GM21526 (cell line): ENCODE data around the gene RSPH4A.
"Not testable (repeated sequence)": the region's sequence is repeated elsewhere in the genome, so short reads cannot be mapped to it uniquely, and the experiment has no call there.

Experiments
- ATAC-seq: cut with Tn5 transposase; IDR thresholded peaks from one replicate; pipeline ENCODE4 v1.9.1; 2021; ENCODE audit warnings: moderate library complexity; ENCODE audit not compliant: unreplicated experiment, low FRiP score

The RSPH4A gene

DNA sequence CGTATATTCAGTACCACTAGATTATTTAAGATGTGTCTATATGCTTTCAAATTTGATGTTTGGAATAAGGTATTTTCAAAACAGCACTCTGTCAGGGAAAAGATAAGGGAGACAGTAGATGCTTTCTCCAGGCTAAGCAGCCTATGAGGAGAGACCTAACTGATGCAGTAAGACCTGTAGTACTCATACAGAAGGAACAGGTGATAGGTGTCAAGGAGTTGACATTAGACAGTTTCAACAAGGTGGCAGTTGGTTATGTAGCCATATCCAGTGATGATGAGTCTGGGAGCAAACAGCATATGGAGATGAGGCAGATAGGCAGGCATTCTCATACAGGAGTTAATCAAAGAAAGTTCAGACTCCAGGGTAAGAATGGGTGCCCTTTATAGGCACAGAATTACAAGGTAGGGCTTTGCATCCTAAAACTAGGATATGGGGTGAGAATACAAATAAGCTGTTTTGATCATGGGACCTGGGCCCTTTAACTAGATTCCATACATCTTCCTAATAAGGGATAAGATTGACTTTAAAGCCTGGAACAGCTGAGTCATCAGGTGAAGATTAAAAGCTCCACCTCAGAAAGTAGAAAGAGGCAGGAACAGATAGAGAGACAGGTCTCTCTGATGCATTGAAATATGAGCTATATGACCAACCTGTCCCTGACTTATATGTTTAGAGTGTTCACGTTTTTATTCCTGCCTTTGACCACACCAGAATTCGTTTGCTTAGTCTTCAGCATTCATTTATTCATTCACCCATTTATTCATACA, 7.9 kb downstream of the RSPH4A start:
- no peak for ATAC-seq

DNA sequence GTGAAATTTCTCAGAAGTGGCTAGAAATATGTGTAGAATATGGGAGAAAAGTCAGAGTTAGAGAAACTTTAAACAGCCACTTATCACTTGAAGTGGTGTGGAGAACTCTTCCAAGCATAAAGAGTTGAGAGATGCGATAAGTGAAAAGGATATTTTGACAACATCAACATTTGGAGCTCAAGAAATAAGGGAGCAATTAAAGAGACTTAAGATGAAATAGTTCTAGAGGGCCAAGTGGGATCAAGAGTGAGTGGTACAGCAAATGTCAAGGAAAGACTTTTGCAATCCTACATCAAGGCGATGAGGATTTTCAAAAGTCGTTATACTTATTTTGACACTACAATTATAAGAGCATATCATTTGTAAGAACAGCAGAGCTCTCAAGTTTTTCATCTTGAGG, 9.6 kb downstream of the RSPH4A start:
- ATAC-seq: no peak

DNA sequence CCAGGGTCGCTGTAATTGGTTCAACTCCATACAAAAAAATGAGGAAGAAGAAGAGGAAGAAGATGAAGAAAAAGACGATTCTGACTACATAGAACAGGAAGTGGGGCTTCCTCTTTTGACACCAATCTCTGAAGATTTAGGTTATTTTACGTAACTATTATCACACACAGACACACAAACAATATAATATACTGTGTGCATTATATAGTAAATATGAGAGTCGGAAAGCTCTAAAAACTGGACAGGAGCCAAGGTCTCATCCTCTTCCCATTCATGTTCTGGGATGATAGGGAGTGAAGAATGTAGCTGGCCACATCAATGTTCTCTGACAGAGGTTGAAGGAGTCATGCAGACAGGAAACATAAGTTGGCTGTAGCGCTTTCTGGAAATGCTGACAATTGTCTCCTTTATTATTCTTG, 13.3 kb downstream of the RSPH4A start:
- ATAC-seq: no peak

DNA sequence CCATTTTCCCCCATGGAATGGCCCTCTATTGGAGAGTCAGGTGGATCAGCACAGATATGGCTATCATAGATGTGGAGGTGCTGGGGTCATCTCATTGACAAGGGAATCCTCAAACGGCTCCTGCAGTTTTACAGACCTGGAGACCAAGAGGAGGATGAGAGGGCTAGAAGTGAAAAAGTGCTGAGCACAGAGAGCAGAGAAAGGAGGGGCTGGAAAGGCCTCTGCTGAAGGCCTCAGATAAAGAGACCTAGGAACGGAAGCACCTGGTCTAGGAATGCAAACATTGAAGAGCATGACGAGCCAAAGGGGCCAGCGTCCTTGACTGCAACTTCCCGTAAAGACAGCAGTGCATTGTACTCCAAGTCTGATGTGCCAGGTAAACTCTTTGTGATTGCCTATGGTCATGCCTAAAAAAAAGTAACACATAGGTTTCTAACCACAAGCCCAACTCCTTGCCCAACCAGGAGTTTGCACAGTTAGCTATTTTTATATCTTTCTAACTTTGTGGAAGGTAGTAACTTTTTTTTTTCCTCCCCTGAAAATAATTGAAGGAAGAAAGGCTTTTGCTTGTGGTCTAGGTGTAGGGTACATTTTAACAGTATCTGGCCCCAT, 15.2 kb downstream of the RSPH4A start:
- ATAC-seq: no peak

DNA sequence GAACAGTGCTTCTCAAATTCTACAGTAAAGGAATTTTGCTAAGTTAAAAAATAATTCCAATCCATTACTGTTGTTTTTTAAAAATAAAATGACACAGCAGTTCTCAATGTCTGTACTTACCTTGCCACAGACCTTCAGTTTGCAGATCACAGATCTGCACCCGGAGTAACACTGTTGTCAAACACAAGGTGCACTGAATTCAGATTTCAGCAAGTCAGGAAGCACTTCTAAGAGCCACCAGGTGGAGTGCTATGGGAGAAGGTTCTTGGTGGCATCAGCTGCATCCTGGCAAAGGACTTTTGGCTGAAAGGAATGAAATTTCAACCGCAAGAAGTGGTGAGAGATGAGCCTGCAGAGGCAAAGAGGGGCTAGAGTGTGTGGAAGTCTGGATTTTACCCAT, 17.4 kb downstream of the RSPH4A start:
- ATAC-seq: no peak

DNA sequence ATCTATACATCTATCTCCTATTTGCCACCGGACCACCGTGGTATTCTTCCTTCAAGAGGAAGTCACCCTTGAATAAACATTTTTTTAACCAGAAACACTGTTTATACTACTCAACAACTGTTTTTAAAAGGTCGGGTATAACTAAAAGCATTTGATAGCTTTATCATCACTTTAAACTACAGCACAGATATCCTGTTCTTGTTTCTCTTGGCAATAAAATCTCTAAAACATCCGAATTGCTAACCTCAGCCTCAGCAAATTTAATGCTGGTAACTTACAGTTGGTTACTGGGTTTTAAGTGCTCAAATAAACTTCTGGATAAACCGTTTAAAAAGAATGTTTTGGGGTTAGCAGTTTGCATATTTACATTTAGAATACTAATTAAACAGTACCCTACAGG, 31.9 kb downstream of the RSPH4A start:
- no peak for ATAC-seq

DNA sequence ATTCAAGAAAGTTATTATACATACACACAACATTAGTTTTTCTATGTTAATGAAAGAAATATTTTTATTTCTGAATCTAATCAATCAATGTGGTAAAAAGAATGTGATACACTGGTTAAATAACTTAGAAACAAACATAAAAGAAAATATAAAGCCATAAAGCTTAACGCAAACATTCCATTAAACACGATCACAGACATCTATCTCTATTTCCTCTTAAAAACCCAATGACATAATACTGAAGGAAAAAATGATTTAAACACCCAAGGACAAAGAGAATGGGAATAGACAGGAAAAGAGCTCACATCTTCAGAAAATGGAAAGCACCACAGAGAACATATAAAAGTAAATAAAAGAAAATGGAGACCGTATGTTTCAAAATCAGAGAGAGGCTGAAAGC, 32.9 kb downstream of the RSPH4A start:
- ATAC-seq: no peak

DNA sequence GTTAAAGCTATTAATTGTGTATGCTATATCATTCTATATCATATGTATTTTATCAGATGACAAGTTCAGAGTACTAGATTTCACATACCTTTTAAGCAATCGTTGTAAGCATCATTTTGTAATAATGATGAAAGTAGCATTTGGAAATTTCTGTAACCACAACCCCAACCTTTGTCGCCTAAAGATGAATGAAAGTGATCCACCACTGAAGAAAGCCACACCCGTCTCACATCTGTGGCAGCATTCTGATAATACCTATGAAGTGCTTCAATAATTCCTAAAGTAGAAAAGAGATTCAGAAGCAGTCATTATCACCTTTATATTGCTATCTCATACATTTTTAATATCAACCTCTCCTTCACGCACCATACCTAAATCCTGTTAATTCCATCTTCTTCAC, 35.6 kb downstream of the RSPH4A start:
- no peak for ATAC-seq

DNA sequence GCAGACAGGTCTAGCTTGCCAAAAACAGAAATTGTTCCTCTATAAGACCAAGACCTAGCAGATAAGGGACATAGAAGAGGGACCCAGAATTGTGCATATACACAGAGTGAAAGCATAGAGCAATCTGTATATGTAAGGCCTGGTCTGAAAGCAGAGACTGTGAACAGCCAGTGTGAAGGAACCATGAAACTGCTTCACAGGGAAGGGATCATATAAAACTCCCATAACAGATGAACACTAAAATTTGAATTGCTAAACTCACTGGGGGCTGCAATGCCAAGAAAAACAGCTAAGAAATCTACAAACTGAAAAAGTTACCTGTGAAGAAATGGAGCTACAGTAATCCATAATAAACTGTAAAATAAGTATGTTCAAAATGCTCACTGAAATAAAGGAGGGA, 45.3 kb downstream of the RSPH4A start:
- no peak for ATAC-seq

DNA sequence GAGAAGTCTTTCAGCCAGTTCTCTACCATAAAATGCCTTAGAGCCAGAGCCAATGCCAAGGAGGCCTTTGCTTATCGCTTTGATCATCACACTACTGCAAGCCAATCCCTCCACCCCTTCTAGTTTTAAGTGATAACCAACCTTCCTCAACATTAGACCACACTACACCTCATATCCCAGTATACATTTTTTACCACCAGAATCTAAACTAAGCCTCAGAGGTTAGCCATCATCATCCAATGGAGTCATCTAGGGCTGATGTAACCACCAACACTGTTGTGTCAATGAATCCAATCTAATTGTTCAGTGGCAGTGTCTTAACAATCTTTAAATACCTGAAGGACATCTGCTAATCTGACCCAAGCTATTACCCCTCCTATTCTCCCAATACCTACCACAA, 45.9 kb downstream of the RSPH4A start:
- no peak for ATAC-seq

DNA sequence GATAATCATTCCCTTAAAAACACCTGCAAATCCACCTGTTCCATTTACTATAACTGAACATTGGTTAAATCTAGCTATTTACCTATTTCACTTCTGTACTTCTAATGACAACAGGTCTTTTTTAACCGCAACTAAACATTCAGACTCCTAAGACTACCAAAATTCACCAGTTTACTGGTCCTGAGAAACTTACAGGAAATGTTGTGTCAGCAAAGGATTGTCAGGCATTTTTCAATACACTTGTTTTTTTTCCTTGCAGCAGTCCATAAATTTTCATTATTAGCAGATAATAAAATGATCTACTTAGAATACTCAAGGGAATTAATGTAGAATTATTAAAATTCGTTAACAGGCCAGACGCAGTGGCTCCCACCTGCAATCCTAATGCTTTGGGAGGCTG, 47.0 kb downstream of the RSPH4A start:
- ATAC-seq: no peak

DNA sequence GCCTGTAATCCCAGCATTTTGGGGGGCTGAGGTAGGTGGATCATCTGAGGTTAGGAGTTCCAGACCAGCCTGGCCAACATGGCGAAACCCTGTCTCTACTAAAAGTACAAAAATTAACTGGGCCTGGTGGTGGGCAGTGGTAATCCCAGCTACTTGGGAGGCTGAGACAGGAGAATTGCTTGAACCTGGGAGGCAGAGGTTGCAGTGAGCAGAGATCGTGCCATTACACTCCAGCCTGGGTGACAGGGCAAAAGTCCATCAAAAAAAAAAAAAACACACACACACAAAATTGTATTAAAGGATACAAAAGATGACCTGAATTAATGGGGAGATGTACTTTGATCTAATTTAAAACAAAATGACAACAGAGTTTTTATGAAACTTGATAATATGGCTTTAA, 47.9 kb downstream of the RSPH4A start:
- not testable (repeated sequence) for ATAC-seq

DNA sequence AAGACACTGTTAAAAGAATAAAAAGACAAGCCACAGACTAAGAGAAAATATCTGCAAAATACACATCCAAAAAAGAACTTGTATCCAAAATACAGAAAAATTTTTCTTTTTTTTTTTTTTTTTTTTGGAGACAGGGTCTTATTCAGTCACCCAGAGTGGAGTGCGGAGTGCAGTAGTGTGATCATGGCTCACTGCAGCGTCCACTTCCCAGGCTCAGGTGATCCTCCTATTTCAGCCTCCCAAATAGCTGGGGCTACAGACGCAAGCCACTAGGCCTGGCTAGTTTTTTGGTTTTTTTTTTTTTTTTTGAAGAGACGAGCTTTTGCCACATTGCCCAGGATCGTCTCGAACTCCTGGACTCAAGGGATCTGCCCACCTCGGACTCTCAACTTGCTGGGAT, 49.2 kb downstream of the RSPH4A start:
- no peak for ATAC-seq

DNA sequence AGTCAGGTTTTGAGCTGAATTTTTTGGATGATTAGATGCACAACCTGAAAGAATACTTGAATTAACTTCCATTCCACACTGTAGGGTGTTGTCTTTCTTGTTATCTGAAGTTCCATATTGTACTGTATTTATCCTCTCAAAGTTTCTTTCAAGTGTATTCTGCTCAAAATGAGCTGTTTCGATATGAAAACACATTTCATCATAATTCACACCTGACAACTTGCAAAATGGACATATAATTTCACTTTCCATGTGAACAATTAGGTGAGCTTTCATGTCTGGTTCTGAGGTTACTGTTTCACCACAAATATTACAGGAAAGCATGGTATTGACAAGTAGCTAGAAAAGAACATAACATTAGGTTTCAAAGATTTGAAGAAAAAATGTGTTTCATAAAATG, 50.6 kb downstream of the RSPH4A start:
- ATAC-seq: peak; percentile 45

DNA sequence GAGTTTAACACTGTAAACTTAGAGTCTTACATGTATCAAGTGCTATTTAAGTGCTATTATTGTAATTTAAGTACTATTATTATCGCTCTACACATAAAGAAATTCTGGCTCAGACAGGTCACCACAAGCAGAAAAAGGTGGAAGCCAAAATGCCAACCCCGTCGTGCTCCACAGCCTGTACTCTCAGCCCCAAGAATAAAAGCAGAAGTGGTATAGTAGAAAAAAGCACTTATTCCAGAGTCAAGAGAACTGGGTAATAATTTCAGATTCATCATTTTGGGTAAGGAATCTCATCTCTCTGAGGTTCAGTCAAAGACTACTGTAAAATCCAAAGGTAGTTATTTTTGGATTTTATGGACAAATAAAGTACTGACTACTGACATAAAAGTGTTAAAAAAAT, 51.3 kb downstream of the RSPH4A start:
- peak; percentile 32 for ATAC-seq

DNA sequence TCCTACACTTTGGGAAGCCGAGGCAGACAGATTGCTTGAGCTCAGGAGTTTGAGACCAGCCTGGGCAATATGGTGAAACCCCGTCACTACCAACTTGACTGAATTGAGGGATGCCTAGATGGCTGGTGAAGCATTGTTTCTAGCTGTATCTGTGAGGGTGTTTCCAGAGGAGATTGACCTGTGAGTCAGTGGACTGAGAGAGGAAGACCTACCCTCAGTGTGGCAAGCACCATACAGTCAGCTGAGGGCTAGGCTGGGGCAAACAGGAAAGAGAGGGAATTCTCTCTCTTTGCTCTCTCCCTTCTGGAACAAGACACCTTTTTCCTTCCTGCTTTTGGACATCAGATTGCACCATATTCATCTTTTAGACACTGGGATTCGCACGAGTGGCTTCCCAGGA, 56.0 kb downstream of the RSPH4A start:
- no peak for ATAC-seq

DNA sequence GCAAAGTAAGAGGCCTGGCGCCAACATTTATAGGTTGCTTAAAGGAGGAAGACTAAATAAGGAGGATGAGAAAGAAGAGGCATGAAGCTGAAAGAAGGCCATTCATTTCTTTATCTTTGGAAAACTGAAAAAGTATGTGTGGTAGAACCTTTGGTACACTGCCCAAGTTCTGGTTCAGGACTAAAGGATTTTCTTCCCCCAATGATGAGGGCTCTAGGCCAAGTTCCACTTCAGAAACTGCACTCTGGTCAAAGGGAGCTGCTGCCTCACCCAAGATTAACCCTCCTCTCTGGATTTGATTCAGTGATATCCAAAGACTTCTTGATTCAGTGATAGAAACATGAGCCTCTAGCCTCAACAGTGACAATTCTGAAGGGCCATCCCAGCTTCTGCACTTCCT, 59.7 kb downstream of the RSPH4A start:
- no peak for ATAC-seq

DNA sequence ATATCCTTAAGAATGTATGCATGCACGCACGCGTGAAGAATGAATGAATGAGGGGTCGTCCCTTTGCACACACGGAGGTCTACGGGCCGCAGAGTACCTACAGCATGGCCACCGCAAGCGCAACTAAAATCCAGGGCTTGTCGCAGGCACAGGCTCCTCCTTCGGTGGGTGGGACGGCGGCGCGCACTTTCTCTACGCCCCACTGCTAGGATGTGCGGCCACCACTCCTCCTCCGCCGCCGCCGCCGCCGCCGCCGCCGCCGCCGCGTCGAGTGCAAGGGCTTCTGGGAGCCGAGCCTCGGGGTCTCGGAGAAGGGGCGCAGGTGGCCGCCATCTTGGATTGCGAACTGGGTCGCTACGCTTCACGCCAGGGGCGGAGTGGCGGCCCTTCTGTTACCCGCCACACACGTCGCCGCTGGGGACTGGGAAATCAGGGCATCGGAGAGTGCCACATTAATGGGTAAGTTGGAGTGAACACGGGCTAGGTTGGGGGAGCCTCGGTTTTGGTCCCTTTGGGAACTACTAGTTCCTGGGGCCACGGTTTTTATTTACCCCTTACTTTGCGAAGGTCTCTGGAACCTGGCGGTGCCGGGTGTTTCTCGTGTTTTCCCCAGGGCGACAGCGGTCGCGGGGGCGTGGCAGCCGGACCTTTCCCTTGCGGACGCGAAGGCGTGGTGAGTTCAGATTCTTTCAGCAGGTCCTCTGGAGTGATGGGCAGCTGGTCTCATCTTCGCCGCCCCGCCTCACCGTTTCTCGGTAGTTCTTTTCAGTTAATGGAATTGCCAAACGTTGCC, 64.8 kb downstream of the RSPH4A start, which contains the start of gene KPNA5:
TSS of gene KPNA5 (plus strand) at position 332 of the 793 bp plus-strand sequence. CDS start at position 456, 124 bp downstream.
- peak; percentile 95 for ATAC-seq

DNA sequence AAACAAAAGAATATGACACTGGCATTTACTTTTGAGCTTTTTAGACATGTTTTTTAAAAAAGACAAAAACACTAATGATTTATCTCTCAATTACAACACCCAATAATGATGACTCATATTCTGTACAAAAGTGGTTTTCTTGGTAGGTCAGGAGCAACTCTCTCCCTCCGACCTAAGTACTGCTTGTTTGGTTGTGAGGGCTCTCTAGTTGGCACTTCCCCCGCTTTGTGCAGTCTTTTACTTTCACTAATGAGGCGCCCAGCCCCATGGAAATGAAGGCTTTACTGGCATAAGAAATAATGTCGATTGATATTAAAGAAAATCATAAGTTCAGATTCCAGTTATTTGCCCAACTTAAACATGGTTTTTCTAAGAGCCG, 66.0 kb downstream of the RSPH4A start:
- ATAC-seq: no peak
